Adrenal gland (tissue), 12 donors: ENCODE data around the gene IZUMO4. TPM values are rescaled to one million over a fixed set of nuclear protein-coding genes. Genes with fewer than 3 reads are reported as not detected.

Experiments
- DNase-seq, 7 donors: peaks; one replicate each; pipeline ENCODE4 v3.0.0-alpha.2; 2019 to 2020
- H3K27ac ChIP-seq, 5 donors: fragments of 200-600 bp; sonication (generic) in 4 of 5; 1 replicate in 3 of 5; 2 replicates in 2 of 5; pipeline versions ENCODE4 v1.5.1 to v1.8.0; 2016 to 2020; ENCODE audit warnings: mild to moderate bottlenecking in 1 of 5
- H3K27me3 ChIP-seq: fragments of 200-600 bp; 2 replicates; pipeline ENCODE4 v1.8.0; 2021
- H3K36me3 ChIP-seq, 2 donors: fragments of 200-600 bp; replicated peaks in 1 of 2; 1 replicate in 1 of 2; 2 replicates in 1 of 2; pipeline versions ENCODE4 v1.5.1 to v1.8.0; 2018 to 2022
- H3K4me1 ChIP-seq, 2 donors: fragments of 200-600 bp; replicated peaks in 1 of 2; 1 replicate in 1 of 2; 2 replicates in 1 of 2; pipeline versions ENCODE4 v1.5.1 to v1.8.0; 2018 to 2021
- H3K4me3 ChIP-seq, 4 donors: fragments of 200-600 bp; sonication (generic) in 3 of 4; one replicate each; pipeline ENCODE4 v1.5.1; 2016 to 2018
- H3K9me3 ChIP-seq, 3 donors: fragments of 200-600 bp; sonication (generic) in 1 of 3; replicated peaks in 1 of 3; 1 replicate in 2 of 3; 2 replicates in 1 of 3; pipeline versions ENCODE4 v1.5.1 to v1.8.0; 2016 to 2021
- POLR2A ChIP-seq, 2 donors: fragments of 450-650 bp; IDR thresholded peaks; one replicate each; pipeline ENCODE4 v1.6.1; 2017; ENCODE audit warnings: antibody characterized with exemption in 2 of 2, mild to moderate bottlenecking in 2 of 2, moderate library complexity in 1 of 2
- WGBS, 4 donors: extraction: QIAGEN DNeasy Blood & Tissue Kit in 2 of 4; methylation state at CpG; one replicate each; pipeline versions ENCODE4 v1.1.5 to v1.1.7; 2013 to 2017; 5-methylcytosine and 5-hydroxymethylcytosine counted together
- intact Hi-C, 2 donors: fragments of 100-400 bp; cut with DNase I; formaldehyde crosslinking; loops; one replicate each; pipeline versions ENCODE4 v1.14.1 to v1.15.0; 2022 to 2023
- polyA plus RNA-seq, 3 donors: library from polyadenylated mRNA; stranded (reverse); fragments of 200-250 nt in 2 of 3; fragments of 350-450 nt in 1 of 3; fragmentation: Illumina TruSeq in 1 of 3; extraction: RNeasy Lipid Tissue Mini Kit (QIAGEN cat#74804) in 1 of 3; gene quantifications; one replicate each; pipeline ENCODE4 v1.2.3, GENCODE V29; 2013 to 2014
- total RNA-seq, 9 donors: library from RNA; depleted of rRNA in 4 of 9; stranded (reverse); fragments of >200 nt in 4 of 9; fragments of 120-200 nt in 1 of 9; fragmentation: NEBNext Ultra II Directional in 1 of 9; extraction: Animal tissue kit (Norgen Biotek cat#: 25700) in 1 of 9; gene quantifications; one replicate each; pipeline versions ENCODE4 v1.1.0 to v1.2.4, GENCODE V29; 2013 to 2023
- TF ChIP-seq, protein P1 (sequence below), 6 experiments: fragments of 450-650 bp in 4 of 6; fragments of 200-600 bp in 2 of 6; sonication (generic) in 1 of 6; IDR thresholded peaks; 1 replicate in 5 of 6; 2 replicates in 1 of 6; pipeline versions ENCODE4 v1.5.1 to v1.8.0; 2016 to 2021; ENCODE audit warnings: antibody characterized with exemption in 6 of 6, mild to moderate bottlenecking in 2 of 6, moderate library complexity in 1 of 6
- donor health status: healthy with polysubstance abuse.
- donor health status: Bipolar disorder and iron deficiency.
- donor health status: DM: yes; HTN: yes; CAD: no.
- donor health status: DM: no; HTN: no; CAD: no.
- donor health status: DM: no; HTN: no; CAD: no.
- donor health status: DM: yes; HTN: yes; CAD: no.

Gene IZUMO4
- total and polyA plus RNA-seq, 12 donors: 0.69 to 24.6 (median 2.5) TPM

DNA sequence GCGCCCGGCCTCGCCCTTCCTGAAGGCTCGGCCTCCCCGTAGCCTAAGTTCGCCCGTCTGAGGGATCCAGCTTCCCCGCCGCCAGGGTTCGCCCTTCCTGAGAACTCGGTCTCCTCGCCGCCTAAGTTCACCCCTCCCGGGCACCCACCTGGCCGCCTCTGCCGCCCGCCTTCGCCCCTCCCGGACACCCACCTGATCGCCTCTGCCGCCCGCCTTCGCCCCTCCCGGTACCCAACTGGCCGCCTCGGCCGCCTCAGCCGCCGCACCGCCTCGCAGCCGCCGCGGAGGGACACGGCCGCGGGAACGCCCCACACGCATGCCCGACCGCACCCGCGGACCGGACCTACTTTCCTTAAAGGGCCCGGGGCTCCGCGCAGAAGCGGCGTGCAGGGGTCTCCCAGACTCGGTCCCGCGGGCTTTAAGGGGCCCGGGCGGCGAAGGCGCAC, 658 bp upstream of the IZUMO4 start, which contains the start of gene MOB3A:
MOB3A (minus strand) TSS at position 293 of the 446 bp plus-strand sequence. CDS start 17,766 bp downstream, outside the sequence.
- 0 to 1% (median 0%) methylated on average over 15 to 56 of the region's 56 CpGs for WGBS, 4 donors
- Histone ChIP-seq H3K9me3 (no peaks in the 10 kb centered on the region), H3K36me3 (peaks cover 0 to 18% of the 10 kb centered on the region in 2 donors), H3K4me3 (peak within 1 kb of the TSS; percentile 1 to 64 (median 54)), H3K27me3 (no peaks in the 10 kb centered on the region), H3K4me1 (peaks cover 20 to 45% of the 10 kb centered on the region in 2 donors), H3K27ac (peak within 1 kb of the TSS; percentile 75 to 93 (median 84))
- intact Hi-C loops: no loop called here
- DNase-seq: peak in 6 of 7 donors; percentile 89 to 93 (median 92)
- TF ChIP-seq POLR2A (IDR thresholded peaks at IDR 0.05): peak; percentile 66 to 76
- TF ChIP-seq, protein P1, sequence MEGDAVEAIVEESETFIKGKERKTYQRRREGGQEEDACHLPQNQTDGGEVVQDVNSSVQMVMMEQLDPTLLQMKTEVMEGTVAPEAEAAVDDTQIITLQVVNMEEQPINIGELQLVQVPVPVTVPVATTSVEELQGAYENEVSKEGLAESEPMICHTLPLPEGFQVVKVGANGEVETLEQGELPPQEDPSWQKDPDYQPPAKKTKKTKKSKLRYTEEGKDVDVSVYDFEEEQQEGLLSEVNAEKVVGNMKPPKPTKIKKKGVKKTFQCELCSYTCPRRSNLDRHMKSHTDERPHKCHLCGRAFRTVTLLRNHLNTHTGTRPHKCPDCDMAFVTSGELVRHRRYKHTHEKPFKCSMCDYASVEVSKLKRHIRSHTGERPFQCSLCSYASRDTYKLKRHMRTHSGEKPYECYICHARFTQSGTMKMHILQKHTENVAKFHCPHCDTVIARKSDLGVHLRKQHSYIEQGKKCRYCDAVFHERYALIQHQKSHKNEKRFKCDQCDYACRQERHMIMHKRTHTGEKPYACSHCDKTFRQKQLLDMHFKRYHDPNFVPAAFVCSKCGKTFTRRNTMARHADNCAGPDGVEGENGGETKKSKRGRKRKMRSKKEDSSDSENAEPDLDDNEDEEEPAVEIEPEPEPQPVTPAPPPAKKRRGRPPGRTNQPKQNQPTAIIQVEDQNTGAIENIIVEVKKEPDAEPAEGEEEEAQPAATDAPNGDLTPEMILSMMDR (IDR thresholded peaks at IDR 0.05): peak; percentile 11 to 67 (median 56)

DNA sequence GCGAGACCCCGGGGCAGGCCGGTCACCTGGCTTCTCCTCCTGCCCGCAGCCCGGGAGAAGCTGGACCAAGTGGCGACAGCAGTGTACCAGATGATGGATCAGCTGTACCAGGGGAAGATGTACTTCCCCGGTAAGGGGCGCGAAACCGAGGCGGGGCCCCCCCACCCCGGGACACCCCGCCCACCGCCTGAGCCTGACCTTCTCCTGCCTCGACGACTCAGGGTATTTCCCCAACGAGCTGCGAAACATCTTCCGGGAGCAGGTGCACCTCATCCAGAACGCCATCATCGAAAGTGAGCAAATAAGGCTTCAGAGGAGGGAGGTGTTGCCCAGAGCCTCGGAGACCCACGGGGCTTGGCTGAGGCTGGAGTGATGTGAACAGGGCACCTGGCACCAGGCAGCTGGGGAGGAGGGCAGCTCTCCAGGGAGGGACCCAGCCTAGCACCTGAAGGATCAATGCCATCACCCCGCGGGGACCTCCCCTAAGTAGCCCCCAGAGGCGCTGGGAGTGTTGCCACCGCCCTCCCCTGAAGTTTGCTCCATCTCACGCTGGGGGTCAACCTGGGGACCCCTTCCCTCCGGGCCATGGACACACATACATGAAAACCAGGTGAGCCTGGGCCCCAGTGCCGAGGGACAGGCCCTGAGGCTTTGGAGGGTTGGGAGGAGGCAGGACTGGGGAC, 629 bp downstream of the IZUMO4 start:
- no peaks in the 10 kb centered on the region for H3K27me3 ChIP-seq
- intact Hi-C loops: no loop called here
- H3K9me3 ChIP-seq: no peaks in the 10 kb centered on the region
- TF ChIP-seq POLR2A (IDR thresholded peaks at IDR 0.05): no peak
- TF ChIP-seq, protein P1 (IDR thresholded peaks at IDR 0.05): no peak
- WGBS, 4 donors: 2 to 22% (median 20%) methylated on average over 1 to 30 of the region's 30 CpGs
- DNase-seq: peak in 4 of 7 donors; percentile 40 to 55 (median 46)
- peak overlapping the region in 4 of 5 donors; percentile 53 to 76 (median 62) for H3K27ac ChIP-seq
- H3K4me1 ChIP-seq: peaks cover 20 to 36% of the 10 kb centered on the region in 2 donors
- peak overlapping the region in 1 of 4 donors; percentile 43 for H3K4me3 ChIP-seq
- peaks cover 0 to 30% of the 10 kb centered on the region in 2 donors for H3K36me3 ChIP-seq

DNA sequence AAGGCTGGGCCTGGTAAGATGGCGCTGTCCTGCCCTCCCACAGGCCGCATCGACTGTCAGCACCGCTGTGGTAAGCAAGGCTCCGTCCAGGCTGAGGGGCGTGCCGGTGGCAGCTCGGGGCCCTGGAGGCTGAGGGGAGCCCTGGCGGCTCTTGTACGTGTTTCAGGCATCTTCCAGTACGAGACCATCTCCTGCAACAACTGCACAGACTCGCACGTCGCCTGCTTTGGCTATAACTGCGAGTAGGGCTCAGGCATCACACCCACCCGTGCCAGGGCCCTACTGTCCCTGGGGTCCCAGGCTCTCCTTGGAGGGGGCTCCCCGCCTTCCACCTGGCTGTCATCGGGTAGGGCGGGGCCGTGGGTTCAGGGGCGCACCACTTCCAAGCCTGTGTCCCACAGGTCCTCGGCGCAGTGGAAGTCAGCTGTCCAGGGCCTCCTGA, 1.2 kb downstream of the IZUMO4 start:
- 71 to 91% (median 83%) methylated on average over 12 to 23 of the region's 23 CpGs for WGBS, 4 donors
- peak overlapping the region in 1 of 5 donors; percentile 76 for H3K27ac ChIP-seq
- DNase-seq: peak in 1 of 7 donors; percentile 35
- intact Hi-C loops: no loop called here
- peaks cover 20 to 34% of the 10 kb centered on the region in 2 donors for H3K4me1 ChIP-seq
- no peak for TF ChIP-seq POLR2A (IDR thresholded peaks at IDR 0.05)
- TF ChIP-seq, protein P1 (IDR thresholded peaks at IDR 0.05): no peak
- no peak overlapping the region for H3K4me3 ChIP-seq
- peaks cover 0 to 32% of the 10 kb centered on the region in 2 donors for H3K36me3 ChIP-seq
- H3K27me3 ChIP-seq: no peaks in the 10 kb centered on the region
- no peaks in the 10 kb centered on the region for H3K9me3 ChIP-seq

DNA sequence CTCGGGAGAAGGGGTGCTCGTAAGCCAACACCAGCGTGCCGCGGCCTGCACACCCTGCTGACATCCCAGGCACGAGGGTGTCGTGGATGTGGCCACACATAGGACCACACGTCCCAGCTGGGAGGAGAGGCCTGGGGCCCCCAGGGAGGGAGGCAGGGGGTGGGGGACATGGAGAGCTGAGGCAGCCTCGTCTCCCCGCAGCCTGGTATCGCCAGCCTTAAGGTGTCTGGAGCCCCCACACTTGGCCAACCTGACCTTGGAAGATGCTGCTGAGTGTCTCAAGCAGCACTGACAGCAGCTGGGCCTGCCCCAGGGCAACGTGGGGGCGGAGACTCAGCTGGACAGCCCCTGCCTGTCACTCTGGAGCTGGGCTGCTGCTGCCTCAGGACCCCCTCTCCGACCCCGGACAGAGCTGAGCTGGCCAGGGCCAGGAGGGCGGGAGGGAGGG, 2.4 kb downstream of the IZUMO4 start:
- Histone ChIP-seq H3K4me3 (no peak overlapping the region), H3K9me3 (no peaks in the 10 kb centered on the region), H3K4me1 (peaks cover 20 to 24% of the 10 kb centered on the region in 2 donors), H3K36me3 (peaks cover 0 to 39% of the 10 kb centered on the region in 2 donors), H3K27me3 (no peaks in the 10 kb centered on the region), H3K27ac (no peak overlapping the region)
- TF ChIP-seq, protein P1 (IDR thresholded peaks at IDR 0.05): no peak
- TF ChIP-seq POLR2A (IDR thresholded peaks at IDR 0.05): no peak
- DNase-seq: no peak
- WGBS, 4 donors: 60 to 76% (median 61%) methylated on average over 2 to 16 of the region's 16 CpGs
- intact Hi-C loops: no loop called here
